Middle frontal gyrus (tissue), 1 donor: ENCODE measurements around the gene RAB30.
"Not testable (repeated sequence)": the region's sequence is repeated elsewhere in the genome, so short reads cannot be mapped to it uniquely, and the experiment has no call there.

Source experiments
- DNase-seq: peaks from one replicate; pipeline ENCODE4 v3.0.0-alpha.2; 2015; ENCODE audit warnings: low spot score; ENCODE audit errors: extremely low spot score

RAB30 gene

DNA sequence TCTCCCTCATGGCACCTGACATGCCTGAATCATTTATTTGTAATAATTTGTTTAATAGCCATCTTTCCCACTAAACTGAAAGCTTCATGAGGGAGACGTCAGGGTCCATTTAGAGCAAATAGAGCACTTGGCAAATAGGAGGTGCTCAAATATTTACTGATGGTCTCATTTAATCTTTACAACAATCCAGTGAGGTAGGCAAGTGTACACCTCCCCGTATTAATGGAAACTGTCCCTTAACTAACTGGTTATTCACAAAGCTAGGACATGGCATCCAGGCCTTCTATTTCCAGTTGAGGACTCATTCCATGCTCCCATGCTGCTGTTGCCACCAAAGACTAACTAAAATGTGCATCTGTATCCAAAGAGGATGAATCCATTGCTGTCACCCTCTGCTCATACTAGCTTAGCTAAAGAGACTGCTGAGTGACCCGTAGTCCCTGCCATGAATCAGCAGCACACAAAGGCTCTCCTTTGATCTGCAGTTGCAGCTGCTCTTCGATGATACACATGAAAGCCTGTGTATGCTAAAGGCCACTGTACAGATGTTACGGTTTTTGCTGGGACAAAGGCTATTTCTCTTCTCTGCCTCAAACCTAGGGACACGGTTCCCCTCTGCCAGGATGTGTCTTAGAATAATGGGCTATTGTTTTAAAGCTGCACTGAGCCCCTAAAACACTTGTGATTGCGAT, 82.6 kb downstream of the RAB30 start:
- peak; percentile 69 for DNase-seq

- DNase-seq, result no peak
Measured at GRCh38 chr11:82987997-82988396, 83.7 kb downstream of the RAB30 start.

GRCh38 chr11:82986446-82986845, 85.3 kb downstream of the RAB30 start:
- DNase-seq, result no peak

DNA sequence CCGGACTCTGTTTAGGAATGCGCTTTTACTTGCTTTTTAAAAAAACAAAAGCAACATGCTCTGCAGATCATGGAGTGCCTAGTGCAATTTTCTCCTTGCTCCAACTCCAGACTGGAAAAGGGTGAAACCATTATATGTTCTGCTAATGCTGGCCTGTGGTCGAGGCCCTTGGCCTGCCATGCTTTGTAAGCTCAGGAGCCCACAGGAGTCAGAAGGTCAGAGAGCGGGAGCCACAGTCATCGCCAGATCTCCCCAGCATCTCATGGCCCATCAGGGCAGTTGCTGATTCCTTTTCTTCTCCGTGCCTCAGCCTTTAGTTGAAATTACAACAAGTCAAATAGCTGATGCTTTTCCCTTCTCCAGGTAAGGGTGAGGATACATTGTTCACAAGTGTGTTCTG, 89.8 kb downstream of the RAB30 start:
- no peak for DNase-seq

- no peak for DNase-seq
Measured at GRCh38 chr11:82980947-82981346, 90.8 kb downstream of the RAB30 start.

GRCh38 chr11:82980292-82980691, 91.4 kb downstream of the RAB30 start:
- no peak for DNase-seq

DNA sequence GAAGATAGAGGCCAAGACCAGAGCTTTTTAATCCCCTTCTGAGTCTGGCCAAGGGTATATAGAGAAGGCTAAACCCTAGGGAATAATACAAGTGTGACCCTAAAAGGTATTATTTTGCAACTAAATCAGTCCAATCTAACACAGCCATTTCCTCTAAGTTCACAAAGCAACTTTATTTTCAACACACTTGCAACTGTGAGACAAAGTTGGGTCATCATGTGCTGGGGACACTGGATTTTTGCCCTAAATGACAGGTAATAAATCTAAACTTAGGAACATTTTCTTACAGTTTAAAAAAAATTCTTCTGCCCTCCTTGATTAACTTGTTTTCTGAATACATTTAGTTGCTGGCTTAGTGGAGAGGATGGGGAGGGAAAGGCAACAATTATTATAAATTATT, 91.9 kb downstream of the RAB30 start:
- no peak for DNase-seq

DNA sequence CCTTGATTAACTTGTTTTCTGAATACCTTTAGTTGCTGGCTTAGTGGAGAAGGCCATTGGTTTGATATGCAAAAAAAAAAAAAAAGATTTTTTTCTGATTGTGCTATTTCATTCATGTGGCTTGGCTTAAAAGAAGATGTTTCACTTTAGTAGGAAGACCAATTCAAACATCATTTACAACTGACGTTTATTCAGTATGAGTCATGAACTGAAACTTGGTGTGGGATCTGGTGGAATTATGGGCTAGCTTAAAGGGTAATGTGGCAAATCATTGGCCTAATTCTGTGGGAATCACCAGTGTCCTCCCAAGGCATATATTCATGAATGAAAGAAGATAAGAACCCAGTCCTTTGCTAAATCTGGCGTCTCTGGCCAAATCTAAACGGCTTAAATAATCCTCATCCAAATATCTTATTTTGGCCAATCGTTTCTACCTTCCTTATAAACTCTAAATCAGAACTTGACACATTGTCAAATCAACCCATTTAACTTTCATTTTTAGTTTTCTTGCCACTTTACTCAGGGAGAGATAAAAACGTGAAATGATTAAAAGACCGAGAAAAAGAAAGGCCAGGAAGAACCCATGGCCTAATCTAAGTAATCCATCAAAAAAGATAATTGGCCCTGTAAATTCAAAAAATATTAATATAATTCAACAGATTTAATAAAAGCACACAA, 93.1 kb downstream of the RAB30 start:
- DNase-seq, result no peak

- no peak for DNase-seq
Measured at GRCh38 chr11:82976786-82977185, 94.9 kb downstream of the RAB30 start.

DNA sequence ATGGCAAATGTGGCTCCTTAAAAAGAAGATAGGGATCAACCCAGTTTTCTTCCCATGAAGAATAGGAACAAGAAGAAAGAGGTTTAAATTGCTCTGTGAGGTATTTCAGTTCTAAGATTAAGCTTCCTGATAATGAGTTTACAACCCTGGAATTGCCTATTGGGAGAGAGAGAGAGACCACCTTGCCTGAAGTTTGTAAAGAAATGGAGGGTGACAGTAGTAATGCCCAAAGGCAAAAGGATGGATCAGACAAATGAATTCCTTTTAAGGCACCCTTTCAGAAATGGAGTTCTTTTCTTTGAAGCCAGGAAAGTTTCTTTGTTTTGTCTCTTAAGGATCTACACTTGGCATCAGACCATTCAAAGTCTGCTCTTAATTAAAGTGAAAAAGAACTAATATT, 95.8 kb downstream of the RAB30 start:
- DNase-seq, result no peak

DNA sequence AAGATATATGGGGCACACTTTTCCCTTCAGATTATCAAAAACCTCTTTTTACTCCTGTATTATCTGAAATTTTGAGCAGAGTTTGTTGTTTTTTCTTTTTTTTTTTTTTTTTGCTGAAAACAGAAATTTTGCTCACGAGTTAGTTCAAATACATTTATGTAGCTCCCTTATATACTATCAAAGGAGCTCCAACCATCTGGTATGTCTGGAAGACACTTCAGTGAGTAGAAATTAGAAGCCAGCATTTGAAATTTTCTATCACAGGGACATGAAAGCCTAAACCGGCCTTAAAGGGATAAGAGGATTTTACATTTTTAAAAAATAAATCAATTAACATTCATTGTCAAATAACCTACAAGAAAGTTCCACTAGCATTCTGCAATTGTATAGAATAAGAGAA, 96.8 kb downstream of the RAB30 start:
- DNase-seq, result no peak

DNA sequence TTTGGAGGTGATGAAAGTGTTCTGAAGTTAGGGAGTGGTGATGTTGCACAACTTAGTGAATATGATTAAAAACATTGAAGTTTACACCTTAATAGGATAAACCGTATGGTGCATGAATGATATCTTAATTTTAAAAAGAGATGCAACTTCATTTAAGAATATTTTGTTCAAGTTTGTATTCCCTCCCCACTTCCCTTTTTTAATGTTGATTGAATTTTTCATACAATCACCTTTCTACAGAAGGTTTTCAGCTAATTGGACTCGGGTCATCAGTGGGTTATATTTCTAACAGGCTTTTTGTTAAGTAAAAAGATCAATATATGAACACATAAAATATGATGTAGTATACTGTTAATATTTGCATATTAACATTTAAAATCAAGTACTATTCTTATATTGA, 97.6 kb downstream of the RAB30 start:
- no peak for DNase-seq

DNA sequence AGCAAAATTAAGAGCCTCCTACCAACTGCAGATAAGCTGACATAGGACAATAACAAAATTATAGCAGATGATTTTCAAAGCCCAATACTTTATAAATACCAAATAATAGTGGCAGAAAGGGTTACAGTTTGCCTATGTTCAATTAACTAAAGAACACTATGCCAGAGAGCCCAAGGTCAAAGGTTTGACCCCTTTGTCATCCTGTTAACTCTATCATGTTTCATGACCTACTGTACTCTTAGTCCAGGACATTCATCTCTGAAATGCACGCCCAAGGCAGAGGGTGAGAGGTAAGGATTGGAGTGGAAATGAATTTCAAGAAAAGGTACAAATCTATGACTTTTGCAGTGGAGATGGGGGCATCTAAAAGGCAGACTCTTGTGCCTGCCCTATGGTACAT, 99.6 kb downstream of the RAB30 start:
- DNase-seq, result no peak

- DNase-seq, result not testable (repeated sequence)
Measured at GRCh38 chr11:82971519-82971946, 100.2 kb downstream of the RAB30 start.

- DNase-seq, result not testable (repeated sequence)
Measured at GRCh38 chr11:82970507-82971083, 101.1 kb downstream of the RAB30 start.

- no peak for DNase-seq
Measured at GRCh38 chr11:82969811-82970210, 101.9 kb downstream of the RAB30 start.

- DNase-seq, result no peak
Measured at GRCh38 chr11:82967381-82967780, 104.3 kb downstream of the RAB30 start.

DNA sequence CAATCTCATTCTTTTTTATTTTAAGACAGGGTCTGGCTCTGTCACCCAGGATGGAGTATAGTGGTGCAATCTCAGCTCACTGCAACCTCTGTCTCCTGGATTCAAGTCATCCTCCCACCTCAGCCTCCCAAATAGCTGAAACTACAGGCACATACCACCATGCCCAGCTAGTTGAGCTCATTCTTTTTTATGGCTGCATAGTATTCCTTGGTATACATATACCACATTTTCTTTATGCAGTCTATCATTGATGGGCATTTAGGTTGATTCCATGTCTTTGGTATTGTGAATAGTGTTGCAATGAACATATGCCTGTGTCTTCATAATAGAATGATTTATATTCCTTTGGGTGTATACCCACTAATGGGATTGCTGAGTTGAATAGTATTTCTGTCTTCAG, 109.7 kb downstream of the RAB30 start:
- DNase-seq, result not testable (repeated sequence)

DNA sequence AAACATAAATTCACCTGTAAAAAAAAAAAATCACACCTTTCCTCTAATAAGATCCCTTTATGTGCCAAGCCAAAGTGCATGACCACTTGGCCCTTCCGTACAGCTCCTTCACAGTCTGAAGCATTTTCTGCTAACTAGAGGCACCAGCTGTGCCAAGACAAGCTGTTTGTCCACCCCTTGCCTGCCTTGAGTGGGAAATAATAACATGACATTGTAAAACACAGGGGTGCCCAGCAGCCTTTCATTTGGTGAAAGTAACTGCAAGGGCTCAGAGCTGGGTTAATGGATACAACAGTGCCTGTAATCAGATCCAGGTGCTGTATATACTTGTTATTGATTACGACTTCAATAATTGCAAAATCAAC, 110.9 kb downstream of the RAB30 start:
- DNase-seq, result no peak

GRCh38 chr11:82959987-82960778, 111.5 kb downstream of the RAB30 start:
- DNase-seq, result no peak

DNA sequence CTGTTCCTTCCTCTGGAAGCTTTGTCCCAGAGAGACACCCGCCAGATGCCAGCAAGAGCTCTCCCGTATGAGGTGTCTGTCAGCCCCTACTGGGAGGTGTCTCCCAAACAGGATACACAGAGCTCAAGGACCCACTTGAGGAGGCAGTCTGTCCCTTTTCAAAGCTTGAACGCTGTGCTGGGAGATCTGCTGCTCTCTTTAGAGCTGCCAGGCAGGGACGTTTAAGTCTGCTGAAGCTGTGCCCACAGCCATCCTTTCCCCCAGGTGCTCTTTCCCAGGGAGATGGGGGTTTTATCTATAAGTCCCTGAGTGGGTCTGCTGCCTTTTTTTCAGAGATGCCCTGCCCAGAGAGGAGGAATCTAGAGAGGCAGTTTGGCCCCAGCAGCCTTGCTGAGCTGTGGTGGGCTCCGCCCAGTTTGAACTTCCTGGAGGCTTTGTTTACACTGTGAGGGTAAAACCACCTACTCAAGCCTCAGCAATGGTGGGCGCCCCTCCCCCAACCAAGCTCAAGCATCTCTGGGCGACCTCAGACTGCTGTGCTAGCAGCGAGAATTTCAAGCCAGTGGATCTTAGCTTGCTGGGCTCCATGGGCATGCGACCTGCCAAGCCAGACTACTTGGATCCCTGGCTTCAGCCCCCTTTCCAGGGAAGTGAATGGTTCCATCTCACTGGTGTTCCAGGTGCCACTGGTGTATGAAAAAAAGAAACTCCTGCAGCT, 115.8 kb downstream of the RAB30 start:
- DNase-seq, result not testable (repeated sequence)
